Keratinocyte (primary cell): ENCODE results near the gene AADACL2.

Experiments
- EZH2 ChIP-seq: IDR thresholded peaks from one replicate; pipeline ENCODE4 v1.6.1; 2012; ENCODE audit warnings: inconsistent platforms, mild to moderate bottlenecking, low read length, moderate library complexity
- TF ChIP-seq, protein P1 (sequence below), 3 experiments: IDR thresholded peaks in 1 of 3; conservative IDR thresholded peaks in 1 of 3; optimal IDR thresholded peaks in 1 of 3; 2 replicates in 2 of 3; 3 replicates in 1 of 3; pipeline versions ENCODE3 to v1.5.1; 2011; ENCODE audit warnings: low read length in 3 of 3, mild to moderate bottlenecking in 3 of 3, moderate library complexity in 2 of 3, control low read depth in 1 of 3, inconsistent platforms in 1 of 3; ENCODE audit not compliant: insufficient read depth in 2 of 3; ENCODE audit errors: extremely low read depth in 1 of 3

DNA sequence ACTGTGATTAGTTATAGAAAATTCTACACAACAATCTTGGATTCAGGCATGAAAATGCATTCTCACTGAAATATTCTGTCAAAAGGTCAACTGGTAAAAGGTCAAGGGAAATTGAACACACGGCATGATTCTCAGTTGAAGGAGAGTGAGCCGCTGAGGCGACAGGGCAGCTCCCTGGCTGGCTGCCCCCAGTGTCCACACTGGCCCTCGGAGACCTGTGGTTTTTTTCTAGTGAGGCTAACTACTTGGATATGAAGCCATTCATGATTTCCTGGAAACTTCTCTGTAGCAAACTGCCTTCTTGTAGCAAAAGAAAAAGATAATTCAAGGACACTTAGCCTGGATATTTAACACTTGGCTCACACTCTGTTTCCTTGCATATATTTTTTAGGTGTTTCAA is 37.2 kb downstream of the AADACL2 start:
- TF ChIP-seq, protein P1, sequence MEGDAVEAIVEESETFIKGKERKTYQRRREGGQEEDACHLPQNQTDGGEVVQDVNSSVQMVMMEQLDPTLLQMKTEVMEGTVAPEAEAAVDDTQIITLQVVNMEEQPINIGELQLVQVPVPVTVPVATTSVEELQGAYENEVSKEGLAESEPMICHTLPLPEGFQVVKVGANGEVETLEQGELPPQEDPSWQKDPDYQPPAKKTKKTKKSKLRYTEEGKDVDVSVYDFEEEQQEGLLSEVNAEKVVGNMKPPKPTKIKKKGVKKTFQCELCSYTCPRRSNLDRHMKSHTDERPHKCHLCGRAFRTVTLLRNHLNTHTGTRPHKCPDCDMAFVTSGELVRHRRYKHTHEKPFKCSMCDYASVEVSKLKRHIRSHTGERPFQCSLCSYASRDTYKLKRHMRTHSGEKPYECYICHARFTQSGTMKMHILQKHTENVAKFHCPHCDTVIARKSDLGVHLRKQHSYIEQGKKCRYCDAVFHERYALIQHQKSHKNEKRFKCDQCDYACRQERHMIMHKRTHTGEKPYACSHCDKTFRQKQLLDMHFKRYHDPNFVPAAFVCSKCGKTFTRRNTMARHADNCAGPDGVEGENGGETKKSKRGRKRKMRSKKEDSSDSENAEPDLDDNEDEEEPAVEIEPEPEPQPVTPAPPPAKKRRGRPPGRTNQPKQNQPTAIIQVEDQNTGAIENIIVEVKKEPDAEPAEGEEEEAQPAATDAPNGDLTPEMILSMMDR (optimal IDR thresholded peaks at IDR 0.05 in 1 of 3, IDR thresholded peaks at IDR 0.05 in 1 of 3, conservative IDR thresholded peaks at IDR 0.05 in 1 of 3; ENCODE audit: extremely low read depth in 1 of 3, insufficient read depth in 2 of 3, low read length in 3 of 3) = no peak
- no peak for TF ChIP-seq EZH2
